IMR-90 (cell line): ENCODE results near the gene DDX31.

Source experiments
- CEBPB ChIP-seq: IDR thresholded peaks from 2 replicates; pipeline ENCODE4 v1.6.1; 2012; ENCODE audit warnings: low read depth, low read length, improper control_type of control experiment
- CTCF ChIP-seq: conservative IDR thresholded peaks from 2 replicates; pipeline ENCODE4 v1.5.1; 2012; ENCODE audit warnings: mild to moderate bottlenecking, low read depth, low read length, improper control_type of control experiment
- FOS ChIP-seq: fragments of 150-350 bp; IDR thresholded peaks from 2 replicates; pipeline ENCODE4 v1.6.1; 2016; ENCODE audit warnings: low read depth, low read length
- MAFK ChIP-seq: IDR thresholded peaks from 2 replicates; pipeline ENCODE4 v1.6.1; 2012; ENCODE audit warnings: low read depth, low read length, improper control_type of control experiment
- NFE2L2 ChIP-seq: fragments of 150-350 bp; IDR thresholded peaks from 2 replicates; pipeline ENCODE4 v1.6.1; 2016; ENCODE audit warnings: low read depth, mild to moderate bottlenecking, low read length
- POLR2A ChIP-seq: IDR thresholded peaks from 2 replicates; pipeline ENCODE4 v1.6.1; 2012; ENCODE audit warnings: mild to moderate bottlenecking, low read depth, low read length
- RAD21 ChIP-seq: IDR thresholded peaks from 2 replicates; pipeline ENCODE4 v1.6.1; 2012; ENCODE audit warnings: low read length, improper control_type of control experiment
- RCOR1 ChIP-seq: IDR thresholded peaks from 2 replicates; pipeline ENCODE4 v1.6.1; 2012; ENCODE audit warnings: mild to moderate bottlenecking, low read length, improper control_type of control experiment; ENCODE audit not compliant: insufficient replicate concordance
- USF2 ChIP-seq: fragments of 150-350 bp; IDR thresholded peaks from 2 replicates; pipeline ENCODE4 v1.6.1; 2017; ENCODE audit warnings: mild to moderate bottlenecking, antibody characterized with exemption, low read length, low read depth
- TF ChIP-seq, protein P1 (sequence below): fragments of 150-350 bp; IDR thresholded peaks from 2 replicates; pipeline ENCODE4 v1.6.1; 2016; ENCODE audit warnings: low read depth, mild to moderate bottlenecking, low read length, moderate library complexity, borderline replicate concordance

GRCh38 chr9:132556235-132556634, 113.5 kb downstream of the DDX31 start:
- TF ChIP-seq CTCF: no peak
- TF ChIP-seq RCOR1: no peak
- no peak for TF ChIP-seq POLR2A
- TF ChIP-seq USF2: no peak
- TF ChIP-seq, protein P1, sequence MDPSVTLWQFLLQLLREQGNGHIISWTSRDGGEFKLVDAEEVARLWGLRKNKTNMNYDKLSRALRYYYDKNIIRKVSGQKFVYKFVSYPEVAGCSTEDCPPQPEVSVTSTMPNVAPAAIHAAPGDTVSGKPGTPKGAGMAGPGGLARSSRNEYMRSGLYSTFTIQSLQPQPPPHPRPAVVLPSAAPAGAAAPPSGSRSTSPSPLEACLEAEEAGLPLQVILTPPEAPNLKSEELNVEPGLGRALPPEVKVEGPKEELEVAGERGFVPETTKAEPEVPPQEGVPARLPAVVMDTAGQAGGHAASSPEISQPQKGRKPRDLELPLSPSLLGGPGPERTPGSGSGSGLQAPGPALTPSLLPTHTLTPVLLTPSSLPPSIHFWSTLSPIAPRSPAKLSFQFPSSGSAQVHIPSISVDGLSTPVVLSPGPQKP: no peak
- TF ChIP-seq RAD21: no peak
- TF ChIP-seq CEBPB: no peak
- TF ChIP-seq MAFK: no peak
- no peak for TF ChIP-seq FOS
- TF ChIP-seq NFE2L2: no peak
